ENCODE measurements around the gene KLHL6. TPM values are rescaled to one million over a fixed set of nuclear protein-coding genes. Genes with fewer than 3 reads are reported as not detected.

KLHL6 gene
- total and polyA plus RNA-seq, 10 of the 15 experiments (the other 5 are each of a cell fraction or from before 2014, with no cell fraction given) = 4.0 to 91.8 (median 24.4) TPM

GRCh38 chr3:183572935-183573334, 17.4 kb upstream of the KLHL6 start (continued):
- TF ChIP-seq MEF2B (IDR thresholded peaks at IDR 0.05; ENCODE audit: partially characterized antibody, poor library complexity, severe bottlenecking) = peak; percentile 58
- no peak for TF ChIP-seq ZZZ3 (IDR thresholded peaks at IDR 0.05; ENCODE audit: control insufficient read depth, insufficient read length, low read depth)
- no peak for TF ChIP-seq SREBF1 (IDR thresholded peaks at IDR 0.05; ENCODE audit: low read length)
- TF ChIP-seq IKZF1 (conservative IDR thresholded peaks at IDR 0.05) = peak; percentile 57; the same call in 1 of the 2 replicates
- TF ChIP-seq JUNB (IDR thresholded peaks at IDR 0.05) = peak; percentile 36; the same call in 1 of the 2 replicates
- TF ChIP-seq NR2F1 (conservative IDR thresholded peaks at IDR 0.05) = 0 out of 2 replicates have a peak, but pooled peaks have one; percentile 32
- no peak for TF ChIP-seq ZSCAN29 (IDR thresholded peaks at IDR 0.05)
- TF ChIP-seq PRDM15 (CRISPR knock-in tag; IDR thresholded peaks at IDR 0.05) = no peak
- TF ChIP-seq SMARCA5 (IDR thresholded peaks at IDR 0.05) = 0 out of 2 replicates have a peak, but pooled peaks have one; percentile 30
- TF ChIP-seq POLR2AphosphoS2 (IDR thresholded peaks at IDR 0.05; ENCODE audit: low read depth, low read length) = no peak
- no peak for TF ChIP-seq STAT3 (IDR thresholded peaks at IDR 0.05; ENCODE audit: low read depth, low read length)
- no peak for TF ChIP-seq HSF1 (IDR thresholded peaks at IDR 0.05; ENCODE audit: low read depth, low read length)
- TF ChIP-seq YBX1 (IDR thresholded peaks at IDR 0.05) = no peak
- TF ChIP-seq IRF5 (IDR thresholded peaks at IDR 0.05; ENCODE audit: borderline replicate concordance) = no peak
- peak in 1 of 2 experiments; percentile 58; a peak in 2 of 4 replicates for TF ChIP-seq IKZF2 (IDR thresholded peaks at IDR 0.05)
- TF ChIP-seq MTA2 (IDR thresholded peaks at IDR 0.05; ENCODE audit: low read depth) = peak; percentile 75
- TF ChIP-seq TARDBP (IDR thresholded peaks at IDR 0.05; ENCODE audit: borderline replicate concordance) = no peak
- TF ChIP-seq TCF7 (IDR thresholded peaks at IDR 0.05; ENCODE audit: borderline replicate concordance) = no peak
- no peak for TF ChIP-seq NKRF (conservative IDR thresholded peaks at IDR 0.05)
- TF ChIP-seq HCFC1 (IDR thresholded peaks at IDR 0.05; ENCODE audit: low read length) = no peak
- no peak; the same call in 1 of the 2 replicates for TF ChIP-seq DPF2 (IDR thresholded peaks at IDR 0.05)
- TF ChIP-seq NBN (IDR thresholded peaks at IDR 0.05) = 0 out of 2 replicates have a peak, but pooled peaks have one; percentile 21
- no peak for TF ChIP-seq HDAC6 (IDR thresholded peaks at IDR 0.05; ENCODE audit: unreplicated experiment)
- no peak for TF ChIP-seq GABPA (IDR thresholded peaks at IDR 0.05; ENCODE audit: low read depth)
- TF ChIP-seq TCF3 (IDR thresholded peaks at IDR 0.05; ENCODE audit: borderline replicate concordance, insufficient read depth, low read depth, low read length) = no peak
- no peak for TF ChIP-seq EZH2 (IDR thresholded peaks at IDR 0.05; ENCODE audit: borderline replicate concordance, control insufficient read depth, low read depth, low read length)
